ENCODE measurements around the gene LAMA4.

- TF ChIP-seq POLR2AphosphoS5 (IDR thresholded peaks at IDR 0.05; ENCODE audit: low read depth, low read length) (no peak), POLR2A (IDR thresholded peaks at IDR 0.05; ENCODE audit: low read depth, low read length) (no peak), TAF1 (IDR thresholded peaks at IDR 0.05; ENCODE audit: low read depth, low read length) (no peak), PAX5 (IDR thresholded peaks at IDR 0.05; ENCODE audit: insufficient read depth, low read length, severe bottlenecking) (no peak)
Observed at GRCh38 chr6:112209131-112209530, 45.2 kb downstream of the LAMA4 start.
